Calu3 (cell line): ENCODE measurements around the gene GH1. TPM values are rescaled to one million over a fixed set of nuclear protein-coding genes. Genes with fewer than 3 reads are reported as not detected.
"Not testable (repeated sequence)": the region's sequence is repeated elsewhere in the genome, so short reads cannot be mapped to it uniquely, and the experiment has no call there.

Source experiments
- Bru-seq: library from RNA; stranded (reverse); fragments of 400-500 nt; gene quantifications from one replicate; lab custom pipeline; 2021; lab: Mats Ljungman, UMichigan
- BruChase-seq, 2 experiments: library from RNA; stranded (reverse); fragments of 400-500 nt; gene quantifications; one replicate each; lab custom pipeline; 2021; lab: Mats Ljungman, UMichigan
- BruUV-seq: library from RNA; stranded (reverse); fragments of 400-500 nt; replicated peaks from 2 replicates; lab custom pipeline; 2021; lab: Mats Ljungman, UMichigan
- CTCF ChIA-PET: fragments of 300-600 bp; sonication (Branson Sonifier 250); formaldehyde crosslinking; loops from one replicate; lab custom pipeline; 2022; ENCODE audit warnings: antibody characterized with exemption; lab: Charles Lee
- DNase-seq: peaks from one replicate; pipeline ENCODE4 v3.0.0; 2022
- H3K27ac Mint-ChIP-seq: one replicate; pipeline ENCODE4 v1.8.0; 2022; ENCODE audit warnings: mixed read lengths; ENCODE audit not compliant: unreplicated experiment
- H3K27me3 Mint-ChIP-seq: one replicate; pipeline ENCODE4 v1.8.0; 2022; ENCODE audit warnings: mixed read lengths; ENCODE audit not compliant: unreplicated experiment
- H3K36me3 Mint-ChIP-seq: one replicate; pipeline ENCODE4 v1.8.0; 2022; ENCODE audit warnings: mild to moderate bottlenecking, moderate library complexity, mixed read lengths; ENCODE audit not compliant: insufficient read depth, unreplicated experiment
- H3K4me1 Mint-ChIP-seq: one replicate; pipeline ENCODE4 v1.8.0; 2022; ENCODE audit warnings: mild to moderate bottlenecking, low read depth, mixed read lengths; ENCODE audit not compliant: unreplicated experiment
- H3K4me3 Mint-ChIP-seq: one replicate; pipeline ENCODE4 v1.8.0; 2022; ENCODE audit warnings: mild to moderate bottlenecking, low read depth, moderate library complexity, mixed read lengths; ENCODE audit not compliant: unreplicated experiment
- H3K9me3 Mint-ChIP-seq: one replicate; pipeline ENCODE4 v1.8.0; 2022; ENCODE audit warnings: low read depth, mixed read lengths; ENCODE audit not compliant: unreplicated experiment
- intact Hi-C: fragments of 100-400 bp; cut with micrococcal nuclease; formaldehyde crosslinking; loops from one replicate; pipeline ENCODE4 v1.10.0; 2022; ENCODE audit not compliant: unreplicated experiment
- long read RNA-seq: library from polyadenylated mRNA; stranded (forward); transcript quantifications from one replicate; pipeline ENCODE4 v2.0.0, GENCODE V29; 2022
- total RNA-seq: library from RNA; stranded (reverse); gene quantifications from 2 replicates; pipeline ENCODE4 v1.2.3, GENCODE V29; 2022
- TF ChIP-seq, protein P1 (sequence below): fragments of 200-600 bp; IDR thresholded peaks from one replicate; pipeline ENCODE4 v1.8.0; 2022; ENCODE audit warnings: antibody characterized with exemption; ENCODE audit not compliant: unreplicated experiment

GH1 gene
- total RNA-seq: not detected in 2 replicates
- not detected for Bru-seq, nascent RNA
- BruChase-seq, experiment 1, labeled RNA remaining after a 6-hour chase: not detected
- BruChase-seq, experiment 2, labeled RNA remaining after a 2-hour chase: not detected
- long read RNA-seq: 0 reads

GRCh38 chr17:63918789-63919305 lies at the start of gene GH1:
GH1 (minus strand) TSS chr17:63918839; CDS start chr17:63918776, 63 bp downstream.
- H3K9me3 Mint-ChIP-seq, H3K4me1 Mint-ChIP-seq, H3K4me3 Mint-ChIP-seq, H3K27ac Mint-ChIP-seq, BruUV-seq, DNase-seq, H3K36me3 Mint-ChIP-seq: not testable (repeated sequence)
- CTCF ChIA-PET: interaction anchor here (0.6 to 2.8 kb wide), 7 partner anchors 13 to 363 kb away, joined by 3 to 15 read pairs (median 6); partner anchors contain the start of gene ERN1
- intact Hi-C loops: loop anchor here (2.0 to 10.0 kb wide), 3 partner anchors 32 to 216 kb away; partner anchors contain the start of gene ERN1
- H3K27me3 Mint-ChIP-seq: peaks cover 72% of the 10 kb centered on the region

- no peaks in the 10 kb centered on the region for H3K9me3 Mint-ChIP-seq
Observed at GRCh38 chr17:63967953-63968352, 49.3 kb upstream of the GH1 start.

GRCh38 chr17:63966646-63967264 lies 48.1 kb upstream of the GH1 start:
- Mint-ChIP-seq H3K9me3 (no peaks in the 10 kb centered on the region), H3K4me1 (no peaks in the 10 kb centered on the region), H3K36me3 (no peaks in the 10 kb centered on the region), H3K27ac (no peak overlapping the region), H3K4me3 (no peak overlapping the region), H3K27me3 (peaks cover 26% of the 10 kb centered on the region)
- CTCF ChIA-PET: no interaction called here
- BruUV-seq: no TSS peak
- intact Hi-C loops: no loop called here
- no peak for DNase-seq
- TF ChIP-seq, protein P1, sequence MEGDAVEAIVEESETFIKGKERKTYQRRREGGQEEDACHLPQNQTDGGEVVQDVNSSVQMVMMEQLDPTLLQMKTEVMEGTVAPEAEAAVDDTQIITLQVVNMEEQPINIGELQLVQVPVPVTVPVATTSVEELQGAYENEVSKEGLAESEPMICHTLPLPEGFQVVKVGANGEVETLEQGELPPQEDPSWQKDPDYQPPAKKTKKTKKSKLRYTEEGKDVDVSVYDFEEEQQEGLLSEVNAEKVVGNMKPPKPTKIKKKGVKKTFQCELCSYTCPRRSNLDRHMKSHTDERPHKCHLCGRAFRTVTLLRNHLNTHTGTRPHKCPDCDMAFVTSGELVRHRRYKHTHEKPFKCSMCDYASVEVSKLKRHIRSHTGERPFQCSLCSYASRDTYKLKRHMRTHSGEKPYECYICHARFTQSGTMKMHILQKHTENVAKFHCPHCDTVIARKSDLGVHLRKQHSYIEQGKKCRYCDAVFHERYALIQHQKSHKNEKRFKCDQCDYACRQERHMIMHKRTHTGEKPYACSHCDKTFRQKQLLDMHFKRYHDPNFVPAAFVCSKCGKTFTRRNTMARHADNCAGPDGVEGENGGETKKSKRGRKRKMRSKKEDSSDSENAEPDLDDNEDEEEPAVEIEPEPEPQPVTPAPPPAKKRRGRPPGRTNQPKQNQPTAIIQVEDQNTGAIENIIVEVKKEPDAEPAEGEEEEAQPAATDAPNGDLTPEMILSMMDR: no peak

More at GRCh38 chr17:63967953-63968352, 49.3 kb upstream of the GH1 start:
- intact Hi-C loops: no loop called here
- no peak overlapping the region for H3K27ac Mint-ChIP-seq
- no peaks in the 10 kb centered on the region for H3K36me3 Mint-ChIP-seq
- DNase-seq: no peak
- CTCF ChIA-PET: interaction anchor here (0.6 kb wide), 1 partner anchor 805 kb away, joined by 3 read pairs; no protein-coding TSS in a partner anchor
- H3K4me1 Mint-ChIP-seq: no peaks in the 10 kb centered on the region
- TF ChIP-seq, protein P1: no peak
- no peak overlapping the region for H3K4me3 Mint-ChIP-seq
- H3K27me3 Mint-ChIP-seq: peaks cover 19% of the 10 kb centered on the region
- BruUV-seq: no TSS peak

DNA sequence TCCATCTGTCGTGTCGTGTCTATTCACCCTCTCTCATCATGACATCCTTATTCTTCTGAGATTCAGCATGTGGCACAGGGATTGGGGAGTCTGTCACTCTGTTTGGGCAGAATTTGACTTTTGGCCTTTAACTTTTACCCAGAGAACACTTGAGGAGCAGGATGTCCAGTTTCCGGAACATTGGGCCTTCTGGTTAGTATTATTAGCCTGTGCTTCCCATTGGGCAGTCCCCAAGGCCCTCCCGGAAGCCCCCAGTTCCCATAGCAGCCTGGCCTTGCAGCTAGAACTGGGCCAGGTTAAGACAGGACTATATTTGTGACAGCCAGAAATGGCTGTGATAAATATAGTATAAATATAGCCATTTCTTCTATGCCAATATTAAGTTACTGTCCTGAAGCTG lies 44.5 kb upstream of the GH1 start:
- intact Hi-C loops: no loop called here
- no peak overlapping the region for H3K27ac Mint-ChIP-seq
- TF ChIP-seq, protein P1: no peak
- no peak overlapping the region for H3K4me3 Mint-ChIP-seq
- no peak for DNase-seq
- H3K4me1 Mint-ChIP-seq: no peaks in the 10 kb centered on the region
- peaks cover 35% of the 10 kb centered on the region for H3K27me3 Mint-ChIP-seq
- H3K36me3 Mint-ChIP-seq: no peaks in the 10 kb centered on the region
- CTCF ChIA-PET: no interaction called here
- BruUV-seq: no TSS peak
- no peaks in the 10 kb centered on the region for H3K9me3 Mint-ChIP-seq
